OCI-LY3 (cell line): Measurements from ENCODE around the gene ACSF3.

Experiments used
- EZH2phosphoT487 ChIP-seq: fragments of 200-600 bp; shearing (Covaris generic); IDR thresholded peaks from 2 replicates; pipeline ENCODE4 v1.6.1; 2018; ENCODE audit warnings: antibody characterized with exemption, mixed run types, low read depth
- TF ChIP-seq, protein P1 (sequence below): fragments of 200-600, 300-600 bp; sonication (generic); IDR thresholded peaks from 2 replicates; pipeline ENCODE4 v1.5.1; 2014; ENCODE audit warnings: antibody characterized with exemption, low read length, low read depth

GRCh38 chr16:89120921-89121351 lies 27.3 kb downstream of the ACSF3 start:
- TF ChIP-seq, protein P1, sequence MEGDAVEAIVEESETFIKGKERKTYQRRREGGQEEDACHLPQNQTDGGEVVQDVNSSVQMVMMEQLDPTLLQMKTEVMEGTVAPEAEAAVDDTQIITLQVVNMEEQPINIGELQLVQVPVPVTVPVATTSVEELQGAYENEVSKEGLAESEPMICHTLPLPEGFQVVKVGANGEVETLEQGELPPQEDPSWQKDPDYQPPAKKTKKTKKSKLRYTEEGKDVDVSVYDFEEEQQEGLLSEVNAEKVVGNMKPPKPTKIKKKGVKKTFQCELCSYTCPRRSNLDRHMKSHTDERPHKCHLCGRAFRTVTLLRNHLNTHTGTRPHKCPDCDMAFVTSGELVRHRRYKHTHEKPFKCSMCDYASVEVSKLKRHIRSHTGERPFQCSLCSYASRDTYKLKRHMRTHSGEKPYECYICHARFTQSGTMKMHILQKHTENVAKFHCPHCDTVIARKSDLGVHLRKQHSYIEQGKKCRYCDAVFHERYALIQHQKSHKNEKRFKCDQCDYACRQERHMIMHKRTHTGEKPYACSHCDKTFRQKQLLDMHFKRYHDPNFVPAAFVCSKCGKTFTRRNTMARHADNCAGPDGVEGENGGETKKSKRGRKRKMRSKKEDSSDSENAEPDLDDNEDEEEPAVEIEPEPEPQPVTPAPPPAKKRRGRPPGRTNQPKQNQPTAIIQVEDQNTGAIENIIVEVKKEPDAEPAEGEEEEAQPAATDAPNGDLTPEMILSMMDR = no peak
- no peak for TF ChIP-seq EZH2phosphoT487
